Breast epithelium (tissue), 3 donors: ENCODE data around the gene IQSEC3.
"Not testable (repeated sequence)": the region's sequence is repeated elsewhere in the genome, so short reads cannot be mapped to it uniquely, and the experiment has no call there.

ENCODE experiments used
- POLR2A ChIP-seq: fragments of 450-650 bp; IDR thresholded peaks from one replicate; pipeline ENCODE4 v1.6.1; 2016; ENCODE audit warnings: antibody characterized with exemption, mild to moderate bottlenecking, moderate library complexity
- TF ChIP-seq, protein P1 (sequence below), 3 donors: fragments of 450-650 bp; IDR thresholded peaks; one replicate each; pipeline ENCODE4 v1.5.1; 2016 to 2017; ENCODE audit warnings: antibody characterized with exemption in 3 of 3, mild to moderate bottlenecking in 3 of 3, moderate library complexity in 3 of 3

GRCh38 chr12:76551-76950, 10.0 kb downstream of the IQSEC3 start:
- TF ChIP-seq, protein P1, sequence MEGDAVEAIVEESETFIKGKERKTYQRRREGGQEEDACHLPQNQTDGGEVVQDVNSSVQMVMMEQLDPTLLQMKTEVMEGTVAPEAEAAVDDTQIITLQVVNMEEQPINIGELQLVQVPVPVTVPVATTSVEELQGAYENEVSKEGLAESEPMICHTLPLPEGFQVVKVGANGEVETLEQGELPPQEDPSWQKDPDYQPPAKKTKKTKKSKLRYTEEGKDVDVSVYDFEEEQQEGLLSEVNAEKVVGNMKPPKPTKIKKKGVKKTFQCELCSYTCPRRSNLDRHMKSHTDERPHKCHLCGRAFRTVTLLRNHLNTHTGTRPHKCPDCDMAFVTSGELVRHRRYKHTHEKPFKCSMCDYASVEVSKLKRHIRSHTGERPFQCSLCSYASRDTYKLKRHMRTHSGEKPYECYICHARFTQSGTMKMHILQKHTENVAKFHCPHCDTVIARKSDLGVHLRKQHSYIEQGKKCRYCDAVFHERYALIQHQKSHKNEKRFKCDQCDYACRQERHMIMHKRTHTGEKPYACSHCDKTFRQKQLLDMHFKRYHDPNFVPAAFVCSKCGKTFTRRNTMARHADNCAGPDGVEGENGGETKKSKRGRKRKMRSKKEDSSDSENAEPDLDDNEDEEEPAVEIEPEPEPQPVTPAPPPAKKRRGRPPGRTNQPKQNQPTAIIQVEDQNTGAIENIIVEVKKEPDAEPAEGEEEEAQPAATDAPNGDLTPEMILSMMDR (IDR thresholded peaks at IDR 0.05) = not testable (repeated sequence)
- not testable (repeated sequence) for TF ChIP-seq POLR2A
